ENCODE results near the gene DOCK4. TPM values are rescaled to one million over a fixed set of nuclear protein-coding genes. Genes with fewer than 3 reads are reported as not detected.

DOCK4 gene
- total RNA-seq, 2 experiments from 2014 or later: 0.64 to 0.87 TPM

DNA sequence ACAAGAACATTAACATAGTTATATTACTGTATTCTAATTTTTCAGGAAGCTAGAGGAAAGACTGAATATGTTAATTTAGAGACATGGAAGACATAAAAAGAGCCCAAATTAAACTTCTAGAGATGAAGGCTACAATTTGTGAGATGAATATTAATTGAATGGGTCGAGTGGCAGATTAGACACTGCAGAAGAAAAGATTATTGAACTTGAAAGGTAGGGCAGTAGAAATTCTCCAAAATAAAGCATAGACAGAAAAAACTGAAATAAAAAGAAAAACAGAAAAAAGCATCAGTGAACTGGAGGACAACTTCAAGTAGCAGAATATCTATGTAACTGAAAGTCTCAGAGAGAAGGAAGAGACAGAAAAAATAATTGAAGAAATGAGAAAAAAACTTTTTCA, 369.6 kb downstream of the DOCK4 start:
- Mint-ChIP-seq H3K36me3 (no peaks in the 10 kb centered on the region), H3K27ac (no peak overlapping the region), H3K4me3 (no peak overlapping the region), H3K27me3 (peaks cover 7% of the 10 kb centered on the region), H3K4me1 (no peaks in the 10 kb centered on the region), H3K9me3 (ENCODE audit: low read depth) (no peaks in the 10 kb centered on the region)
- CTCF ChIA-PET: no interaction called here
- DNase-seq (no peak), ATAC-seq (no peak)

DNA sequence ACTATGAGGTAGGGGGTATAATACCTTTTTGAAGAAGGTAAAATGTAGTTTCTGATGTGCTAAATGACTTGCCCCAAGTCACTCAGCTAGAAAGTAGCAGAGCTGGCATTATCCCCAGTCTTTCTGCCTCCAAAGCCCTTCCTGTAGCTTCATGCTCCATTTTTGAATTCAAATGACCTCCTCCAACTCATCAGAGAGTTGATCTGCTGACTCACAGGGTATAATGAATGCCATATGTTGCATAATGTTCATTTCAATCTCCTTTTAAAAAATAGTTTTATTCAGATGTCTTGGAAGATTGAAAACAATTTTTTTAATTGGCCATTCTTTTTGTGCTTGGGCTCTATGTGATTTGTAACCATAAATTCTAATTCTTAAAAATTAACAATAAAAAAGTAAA, 371.1 kb downstream of the DOCK4 start:
- CTCF ChIA-PET: no interaction called here
- Mint-ChIP-seq H3K4me1 (no peaks in the 10 kb centered on the region), H3K4me3 (no peak overlapping the region), H3K9me3 (ENCODE audit: low read depth) (no peaks in the 10 kb centered on the region), H3K27ac (no peak overlapping the region), H3K27me3 (peaks cover 7% of the 10 kb centered on the region), H3K36me3 (no peaks in the 10 kb centered on the region)
- no peak for DNase-seq
- ATAC-seq: no peak

DNA sequence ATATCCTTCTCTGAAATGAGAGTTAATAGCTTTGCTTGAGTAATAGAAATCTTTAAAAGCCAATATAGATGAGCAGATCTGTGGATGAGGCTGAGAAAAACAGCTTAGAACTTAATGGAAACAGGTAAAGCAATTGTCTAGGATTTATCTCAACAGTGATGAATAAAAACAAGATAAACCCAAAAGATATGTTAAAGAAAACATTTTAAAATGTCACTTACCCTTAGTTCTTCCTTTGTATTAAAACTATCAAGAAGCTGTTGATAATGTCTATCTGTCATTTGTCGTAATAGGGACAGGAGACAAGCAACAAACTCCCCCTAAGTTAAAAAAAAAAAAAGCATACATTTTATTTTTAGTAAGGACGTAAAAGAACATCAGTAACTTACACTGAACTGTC, 371.8 kb downstream of the DOCK4 start:
- H3K36me3 Mint-ChIP-seq: no peaks in the 10 kb centered on the region
- DNase-seq (no peak), ATAC-seq (no peak)
- CTCF ChIA-PET: no interaction called here
- no peak overlapping the region for H3K27ac Mint-ChIP-seq
- H3K4me3 Mint-ChIP-seq: no peak overlapping the region
- H3K27me3 Mint-ChIP-seq: peaks cover 7% of the 10 kb centered on the region
- no peaks in the 10 kb centered on the region for H3K9me3 Mint-ChIP-seq (ENCODE audit: low read depth)
- H3K4me1 Mint-ChIP-seq: no peaks in the 10 kb centered on the region

DNA sequence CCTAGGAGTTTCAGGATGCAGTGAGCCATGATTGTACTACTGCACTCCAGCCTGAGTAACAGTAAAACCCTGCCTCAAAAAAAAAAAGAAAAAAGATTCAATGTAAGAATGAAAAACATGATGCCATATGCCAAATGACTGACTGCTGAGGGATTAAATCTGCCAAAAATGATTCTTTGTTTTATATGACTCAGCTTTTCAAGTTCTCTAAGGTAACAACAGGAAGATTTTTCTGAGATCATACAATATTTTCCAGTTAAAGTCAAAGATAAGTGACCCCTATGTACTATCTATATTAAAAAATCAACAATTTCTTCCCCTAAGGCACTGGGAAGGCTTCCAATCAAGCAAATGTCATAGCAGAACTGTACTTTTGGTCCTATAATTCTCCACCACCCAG, 372.7 kb downstream of the DOCK4 start:
- ATAC-seq: no peak
- Mint-ChIP-seq H3K27me3 (peaks cover 7% of the 10 kb centered on the region), H3K36me3 (no peaks in the 10 kb centered on the region), H3K4me1 (no peaks in the 10 kb centered on the region), H3K27ac (no peak overlapping the region), H3K9me3 (ENCODE audit: low read depth) (no peaks in the 10 kb centered on the region), H3K4me3 (no peak overlapping the region)
- no peak for DNase-seq
- CTCF ChIA-PET: no interaction called here

DNA sequence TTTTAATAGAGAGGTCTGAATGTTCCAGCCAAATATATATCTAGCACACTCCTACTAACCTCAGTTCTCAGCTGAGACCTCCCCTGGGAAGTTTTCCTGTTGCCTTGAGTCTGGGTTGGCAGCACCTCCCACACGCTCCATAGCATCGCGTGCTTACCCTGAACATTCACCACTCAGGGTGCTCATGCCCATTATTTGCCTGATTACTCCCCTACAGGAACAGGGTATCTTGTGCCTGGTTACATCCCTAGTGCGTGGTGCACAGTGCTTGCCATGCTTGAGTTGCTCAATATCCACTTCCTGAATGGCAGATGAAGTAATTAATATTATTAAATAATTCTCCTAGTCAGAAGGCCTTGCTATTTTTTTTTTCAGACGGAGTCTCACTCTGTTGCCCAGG, 374.0 kb downstream of the DOCK4 start:
- CTCF ChIA-PET: interaction anchor here (0.8 kb wide), 1 partner anchor 28 kb away, joined by 3 read pairs; no protein-coding TSS in a partner anchor
- H3K4me1 Mint-ChIP-seq: no peaks in the 10 kb centered on the region
- peaks cover 7% of the 10 kb centered on the region for H3K27me3 Mint-ChIP-seq
- no peak overlapping the region for H3K27ac Mint-ChIP-seq
- ATAC-seq (no peak), DNase-seq (no peak)
- H3K4me3 Mint-ChIP-seq: no peak overlapping the region
- no peaks in the 10 kb centered on the region for H3K9me3 Mint-ChIP-seq (ENCODE audit: low read depth)
- no peaks in the 10 kb centered on the region for H3K36me3 Mint-ChIP-seq

DNA sequence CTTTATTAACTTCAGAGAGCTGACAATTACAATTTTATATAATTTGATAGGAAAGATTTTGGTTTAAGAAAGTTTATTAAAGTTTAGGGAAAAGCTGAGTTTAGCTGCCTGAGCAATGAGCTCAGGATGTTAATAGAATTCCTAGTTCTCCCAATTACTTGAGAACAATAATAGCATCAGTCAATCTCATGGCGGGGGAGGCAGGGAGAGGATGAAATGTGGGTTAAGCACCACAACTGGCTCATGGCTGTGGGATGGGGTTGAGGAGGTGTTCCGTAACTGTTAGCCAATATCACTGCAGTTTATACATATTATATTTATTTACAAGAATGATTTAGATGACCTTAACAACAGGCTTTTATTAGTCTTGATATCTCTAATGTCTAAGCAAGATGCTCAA, 377.0 kb downstream of the DOCK4 start:
- CTCF ChIA-PET: no interaction called here
- H3K9me3 Mint-ChIP-seq (ENCODE audit: low read depth): no peaks in the 10 kb centered on the region
- no peaks in the 10 kb centered on the region for H3K36me3 Mint-ChIP-seq
- H3K4me3 Mint-ChIP-seq: no peak overlapping the region
- H3K27ac Mint-ChIP-seq: no peak overlapping the region
- DNase-seq: no peak
- H3K27me3 Mint-ChIP-seq: peaks cover 2% of the 10 kb centered on the region
- no peaks in the 10 kb centered on the region for H3K4me1 Mint-ChIP-seq
- no peak for ATAC-seq

DNA sequence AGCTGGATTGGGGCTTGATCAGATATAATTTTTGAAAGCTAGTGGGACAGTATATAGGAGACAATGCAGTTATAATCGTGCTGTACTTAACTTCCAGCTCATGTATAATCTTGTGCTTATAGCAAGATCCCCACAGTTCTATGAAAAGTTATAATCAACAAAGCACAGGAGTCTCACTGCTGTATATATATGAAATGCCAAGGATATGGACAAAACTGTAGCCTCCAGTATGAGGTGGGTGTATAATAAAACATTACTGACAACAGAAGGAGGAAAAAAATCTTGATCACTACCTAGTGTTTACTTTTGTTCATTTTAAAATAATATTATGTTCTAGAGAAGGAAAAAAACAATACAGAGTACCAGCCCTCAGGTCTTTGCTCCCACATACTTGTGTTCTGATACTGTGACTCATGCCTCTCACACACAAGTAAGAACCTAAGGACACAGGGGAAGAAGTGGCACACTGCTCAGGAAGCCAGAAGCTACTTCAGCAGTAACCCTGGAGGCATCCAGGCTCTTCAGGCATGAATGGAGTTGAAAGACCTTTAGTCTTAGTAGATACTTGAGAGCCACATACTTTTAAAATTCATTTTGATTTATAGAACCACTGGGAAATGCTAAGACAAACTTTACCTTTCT, 378.2 kb downstream of the DOCK4 start:
- H3K27me3 Mint-ChIP-seq: no peaks in the 10 kb centered on the region
- no peaks in the 10 kb centered on the region for H3K9me3 Mint-ChIP-seq (ENCODE audit: low read depth)
- H3K4me1 Mint-ChIP-seq: no peaks in the 10 kb centered on the region
- DNase-seq (no peak), ATAC-seq (no peak)
- H3K36me3 Mint-ChIP-seq: no peaks in the 10 kb centered on the region
- CTCF ChIA-PET: no interaction called here
- no peak overlapping the region for H3K4me3 Mint-ChIP-seq
- H3K27ac Mint-ChIP-seq: no peak overlapping the region

DNA sequence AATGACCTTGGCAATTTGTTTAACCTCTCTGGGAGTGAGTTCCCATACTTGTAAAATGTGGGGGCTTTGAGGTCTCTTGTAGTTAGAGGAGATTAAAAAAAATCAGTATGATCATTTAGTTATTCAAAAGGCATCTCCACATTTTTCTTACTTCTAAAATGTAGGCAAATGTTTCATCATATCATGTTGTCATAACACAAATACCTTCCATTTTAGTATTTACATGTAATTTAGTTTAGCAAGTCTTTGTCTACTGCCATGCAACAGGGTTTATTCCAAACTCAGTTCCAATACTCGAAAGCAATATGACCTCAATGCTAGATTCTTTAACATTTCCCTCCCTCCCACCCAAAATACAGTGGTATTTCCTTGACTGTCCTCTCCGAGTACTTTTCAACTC, 381.2 kb downstream of the DOCK4 start:
- ATAC-seq (no peak), DNase-seq (no peak)
- H3K4me3 Mint-ChIP-seq: no peak overlapping the region
- H3K27me3 Mint-ChIP-seq: no peaks in the 10 kb centered on the region
- H3K4me1 Mint-ChIP-seq: no peaks in the 10 kb centered on the region
- no peak overlapping the region for H3K27ac Mint-ChIP-seq
- no peaks in the 10 kb centered on the region for H3K9me3 Mint-ChIP-seq (ENCODE audit: low read depth)
- H3K36me3 Mint-ChIP-seq: no peaks in the 10 kb centered on the region
- CTCF ChIA-PET: no interaction called here

DNA sequence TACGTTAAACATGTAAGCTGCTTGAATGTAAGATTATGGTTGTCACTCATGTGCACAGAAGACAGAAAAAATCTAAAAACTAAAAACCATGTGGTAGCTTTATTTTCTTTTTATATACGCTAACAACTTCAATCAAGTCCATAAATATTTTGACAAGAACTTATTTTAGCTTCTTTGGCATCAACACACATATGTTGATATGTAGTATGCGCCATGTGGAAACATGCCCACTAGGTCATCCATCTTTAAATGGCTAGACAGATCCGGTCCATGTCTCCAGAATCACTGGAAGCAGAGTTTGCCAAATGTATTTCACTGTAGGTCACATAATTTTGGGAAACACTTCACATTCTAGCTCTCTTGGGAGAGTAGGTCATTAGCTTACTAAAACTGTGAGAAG, 382.4 kb downstream of the DOCK4 start:
- DNase-seq (no peak), ATAC-seq (no peak)
- no peaks in the 10 kb centered on the region for H3K4me1 Mint-ChIP-seq
- CTCF ChIA-PET: no interaction called here
- no peaks in the 10 kb centered on the region for H3K36me3 Mint-ChIP-seq
- H3K9me3 Mint-ChIP-seq (ENCODE audit: low read depth): no peaks in the 10 kb centered on the region
- no peak overlapping the region for H3K4me3 Mint-ChIP-seq
- H3K27me3 Mint-ChIP-seq: no peaks in the 10 kb centered on the region
- H3K27ac Mint-ChIP-seq: no peak overlapping the region

DNA sequence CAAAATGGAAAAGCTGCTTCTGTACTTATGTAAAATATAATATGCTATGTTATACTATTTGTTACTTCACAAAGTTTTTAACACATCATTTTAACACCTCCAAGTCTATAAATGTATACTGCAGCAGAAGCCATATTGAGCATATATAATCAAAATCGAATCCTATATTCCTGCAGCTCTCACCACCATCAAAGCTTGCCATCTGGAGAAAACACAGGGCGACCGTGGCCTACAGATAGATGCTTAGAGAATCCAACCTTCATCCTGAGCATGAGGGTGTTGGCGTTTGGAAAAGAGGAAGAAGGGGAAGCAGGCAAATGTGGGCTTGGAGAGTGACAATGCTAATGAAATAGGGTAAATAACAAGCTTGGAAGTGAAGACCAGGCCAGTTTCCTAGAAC, 385.2 kb downstream of the DOCK4 start:
- no peak for DNase-seq
- H3K27me3 Mint-ChIP-seq: no peaks in the 10 kb centered on the region
- no peaks in the 10 kb centered on the region for H3K4me1 Mint-ChIP-seq
- H3K4me3 Mint-ChIP-seq: no peak overlapping the region
- H3K9me3 Mint-ChIP-seq (ENCODE audit: low read depth): no peaks in the 10 kb centered on the region
- CTCF ChIA-PET: no interaction called here
- H3K27ac Mint-ChIP-seq: no peak overlapping the region
- no peak for ATAC-seq
- H3K36me3 Mint-ChIP-seq: no peaks in the 10 kb centered on the region

DNA sequence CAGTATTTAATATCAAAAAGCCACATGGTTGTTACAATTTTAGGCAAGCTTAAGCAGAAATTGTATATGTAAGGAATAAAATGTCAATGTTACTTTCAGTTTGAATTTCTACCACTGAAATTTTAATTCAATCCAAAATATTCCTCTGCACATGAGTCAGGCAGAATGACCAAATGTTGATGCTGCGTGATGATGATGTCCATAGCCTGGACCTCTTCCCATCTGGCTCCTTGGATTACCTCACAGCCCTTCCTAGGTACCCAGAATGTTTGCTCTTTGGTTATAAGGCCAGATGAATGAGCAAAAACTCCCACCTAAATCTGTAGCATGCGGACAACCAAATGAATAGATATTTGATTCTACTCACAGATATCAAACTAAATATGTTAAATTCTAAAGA, 385.6 kb downstream of the DOCK4 start:
- Mint-ChIP-seq H3K4me1 (no peaks in the 10 kb centered on the region), H3K4me3 (no peak overlapping the region), H3K36me3 (no peaks in the 10 kb centered on the region), H3K27me3 (no peaks in the 10 kb centered on the region), H3K27ac (no peak overlapping the region), H3K9me3 (ENCODE audit: low read depth) (no peaks in the 10 kb centered on the region)
- no peak for DNase-seq
- no peak for ATAC-seq
- CTCF ChIA-PET: no interaction called here

DNA sequence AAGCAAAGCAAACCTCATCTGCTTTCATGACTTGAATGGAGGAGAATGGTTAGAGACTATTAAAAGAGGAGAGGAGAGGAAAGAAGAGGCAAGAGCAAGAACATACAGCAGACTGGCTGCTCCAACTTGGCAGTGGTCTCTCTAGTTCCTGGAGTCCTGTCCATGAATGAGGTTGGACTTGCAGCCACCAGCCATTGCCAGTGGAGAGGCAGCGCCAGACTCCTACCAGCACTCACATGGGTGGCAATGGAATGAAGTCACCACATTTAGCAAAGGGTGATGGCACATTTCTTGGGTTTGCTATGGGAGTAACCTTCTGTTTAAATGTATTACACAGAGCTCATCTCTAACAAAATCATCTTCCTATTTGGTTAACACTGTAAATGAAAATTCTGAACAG, 386.1 kb downstream of the DOCK4 start:
- no peak for ATAC-seq
- no peak for DNase-seq
- no peaks in the 10 kb centered on the region for H3K4me1 Mint-ChIP-seq
- CTCF ChIA-PET: no interaction called here
- no peaks in the 10 kb centered on the region for H3K36me3 Mint-ChIP-seq
- H3K27me3 Mint-ChIP-seq: no peaks in the 10 kb centered on the region
- H3K9me3 Mint-ChIP-seq (ENCODE audit: low read depth): no peaks in the 10 kb centered on the region
- no peak overlapping the region for H3K4me3 Mint-ChIP-seq
- no peak overlapping the region for H3K27ac Mint-ChIP-seq

DNA sequence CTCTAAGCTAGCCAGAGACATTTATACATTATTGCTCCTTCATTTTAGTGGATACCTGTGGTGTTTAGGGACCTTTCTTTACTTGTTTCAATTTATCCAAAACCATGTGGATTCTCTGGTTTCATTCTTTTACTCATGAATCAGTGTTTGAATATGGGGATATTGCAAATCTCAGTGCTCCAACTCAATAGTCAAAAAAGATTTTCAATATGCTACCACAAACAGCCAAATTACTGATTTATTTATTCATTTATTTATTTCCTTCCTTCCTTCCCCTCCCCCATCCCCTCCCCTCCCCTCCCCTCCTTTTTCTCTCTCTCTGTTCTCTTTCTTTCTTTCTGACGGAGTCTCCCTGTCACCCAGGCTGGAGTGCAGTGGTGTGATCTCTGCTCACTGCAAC, 390.8 kb downstream of the DOCK4 start:
- H3K9me3 Mint-ChIP-seq (ENCODE audit: low read depth): no peaks in the 10 kb centered on the region
- H3K4me3 Mint-ChIP-seq: no peak overlapping the region
- no peaks in the 10 kb centered on the region for H3K36me3 Mint-ChIP-seq
- H3K27ac Mint-ChIP-seq: no peak overlapping the region
- no peaks in the 10 kb centered on the region for H3K27me3 Mint-ChIP-seq
- ATAC-seq (no peak), DNase-seq (no peak)
- CTCF ChIA-PET: no interaction called here
- no peaks in the 10 kb centered on the region for H3K4me1 Mint-ChIP-seq

DNA sequence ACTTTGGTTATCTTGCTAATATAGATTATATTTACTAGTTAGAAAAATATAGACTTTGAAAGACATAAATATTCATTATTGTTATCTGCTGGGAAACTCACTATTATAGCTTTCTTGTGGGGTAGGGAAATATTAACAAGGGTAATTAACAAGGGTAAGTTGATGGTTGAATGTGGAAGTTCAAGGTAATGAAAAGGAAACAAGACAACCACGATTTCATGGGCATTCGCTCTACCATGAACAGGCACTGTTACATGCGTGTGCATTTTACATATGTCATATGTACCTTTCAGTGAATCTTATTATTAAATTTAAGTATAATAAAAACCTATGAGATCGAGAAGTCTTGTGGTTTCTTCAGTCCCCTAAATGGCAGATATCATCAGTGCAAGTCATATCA, 392.9 kb downstream of the DOCK4 start:
- H3K27me3 Mint-ChIP-seq: no peaks in the 10 kb centered on the region
- ATAC-seq (no peak), DNase-seq (no peak)
- no peaks in the 10 kb centered on the region for H3K4me1 Mint-ChIP-seq
- CTCF ChIA-PET: no interaction called here
- no peak overlapping the region for H3K27ac Mint-ChIP-seq
- H3K36me3 Mint-ChIP-seq: no peaks in the 10 kb centered on the region
- H3K4me3 Mint-ChIP-seq: no peak overlapping the region
- no peaks in the 10 kb centered on the region for H3K9me3 Mint-ChIP-seq (ENCODE audit: low read depth)

DNA sequence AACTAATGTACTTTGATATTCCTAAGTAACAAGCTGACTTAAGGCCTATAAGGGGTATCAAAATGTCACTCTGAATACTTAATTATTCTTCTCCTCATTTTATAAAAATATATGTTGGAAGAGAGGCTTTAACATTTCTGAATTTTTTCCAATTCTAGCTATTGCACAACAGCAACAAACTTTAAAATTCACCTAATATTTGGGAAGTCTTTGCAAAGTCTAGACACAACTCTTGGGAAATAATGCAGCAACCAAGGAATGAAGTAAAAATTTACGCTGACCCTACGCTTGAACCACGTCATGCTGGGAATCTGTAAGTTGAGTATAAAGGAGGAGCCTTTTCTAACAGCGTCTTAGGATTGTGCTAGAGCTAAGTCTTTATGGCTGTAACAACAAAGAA, 400.0 kb downstream of the DOCK4 start:
- Mint-ChIP-seq H3K4me1 (no peaks in the 10 kb centered on the region), H3K9me3 (ENCODE audit: low read depth) (peaks cover 3% of the 10 kb centered on the region), H3K36me3 (no peaks in the 10 kb centered on the region), H3K4me3 (no peak overlapping the region), H3K27me3 (no peaks in the 10 kb centered on the region), H3K27ac (no peak overlapping the region)
- CTCF ChIA-PET: no interaction called here
- DNase-seq (no peak), ATAC-seq (no peak)
